Measurements from ENCODE around the gene ABCB11.

The ABCB11 gene

DNA sequence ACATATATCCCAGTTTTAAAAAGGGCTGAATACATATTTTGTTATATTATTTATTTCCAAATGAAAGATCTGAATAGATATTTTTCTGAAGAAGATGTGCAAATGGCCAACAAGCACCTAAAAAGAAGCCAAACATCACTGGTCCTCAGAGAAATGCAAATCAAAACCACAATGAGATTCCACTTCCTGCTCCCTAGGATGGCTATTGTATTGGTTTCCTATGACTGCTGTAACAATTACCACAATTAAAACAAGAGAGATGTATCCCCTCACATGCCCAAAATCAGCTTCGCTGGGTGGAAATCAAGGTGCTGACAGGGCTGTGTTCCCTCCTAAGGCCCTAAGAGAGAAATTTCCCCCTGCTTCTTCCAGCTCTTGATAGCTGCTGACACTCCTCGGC is 23.2 kb downstream of the ABCB11 start:
- no peak for DNase-seq (ENCODE audit: low read depth)

DNA sequence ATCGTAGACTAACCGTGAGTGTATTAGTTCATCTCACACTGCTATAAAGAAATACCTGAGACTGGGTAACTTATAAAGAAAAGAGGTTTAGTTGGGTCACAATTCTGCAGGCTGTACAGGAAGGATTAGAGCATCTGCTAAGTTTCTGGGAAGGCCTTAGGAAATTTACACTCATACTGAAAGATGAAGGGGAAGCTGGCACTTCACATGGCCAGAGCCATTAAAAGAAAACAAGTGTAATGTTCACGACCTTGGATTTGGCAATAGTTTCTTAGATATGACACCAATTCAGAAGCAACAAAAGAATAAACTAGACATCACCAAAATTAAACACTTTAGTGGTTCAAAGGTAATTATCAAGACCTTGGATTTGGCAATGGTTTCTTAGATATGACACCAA is 23.8 kb downstream of the ABCB11 start:
- no peak for DNase-seq (ENCODE audit: low read depth)

- DNase-seq (ENCODE audit: low read depth): no peak
Measured at GRCh38 chr2:169006665-169007064, 24.5 kb downstream of the ABCB11 start.

- DNase-seq (ENCODE audit: low read depth): no peak
Measured at GRCh38 chr2:169005994-169006393, 25.1 kb downstream of the ABCB11 start.

- DNase-seq (ENCODE audit: low read depth): no peak
Measured at GRCh38 chr2:169005080-169005598, 26.0 kb downstream of the ABCB11 start.

- DNase-seq (ENCODE audit: low read depth): no peak
Measured at GRCh38 chr2:169002161-169002738, 28.9 kb downstream of the ABCB11 start.

GRCh38 chr2:169001116-169001815 is 29.9 kb downstream of the ABCB11 start:
- DNase-seq (ENCODE audit: low read depth): peak; percentile 81

DNA sequence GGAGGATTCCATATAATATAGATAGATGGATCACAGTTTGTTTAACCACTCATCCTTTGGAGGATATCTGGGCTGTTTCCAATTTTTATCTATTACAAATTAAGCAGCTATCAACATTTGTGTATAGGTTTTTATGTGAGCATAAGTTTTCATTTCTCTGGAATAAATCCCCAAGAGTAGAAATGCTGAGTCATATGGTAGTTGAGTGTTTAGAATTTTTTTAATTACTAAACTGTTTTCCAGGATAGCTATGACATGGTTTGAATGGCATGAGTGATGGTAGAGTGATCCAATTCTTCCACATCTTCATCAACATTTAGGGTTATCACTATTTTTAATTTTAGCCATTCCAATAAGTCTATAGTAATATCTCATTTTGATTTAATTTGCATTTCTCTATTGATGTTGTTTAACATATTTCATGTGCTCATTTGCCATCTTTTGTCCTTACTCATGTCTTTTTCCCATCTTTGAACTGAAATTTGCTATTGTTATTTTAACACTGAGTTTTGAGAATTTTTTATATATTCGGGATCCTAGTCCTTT is 31.4 kb downstream of the ABCB11 start:
- DNase-seq (ENCODE audit: low read depth): peak; percentile 53

- no peak for DNase-seq (ENCODE audit: low read depth)
Measured at GRCh38 chr2:168998609-168999211, 32.4 kb downstream of the ABCB11 start.

- peak; percentile 69 for DNase-seq (ENCODE audit: low read depth)
Measured at GRCh38 chr2:168997794-168998193, 33.3 kb downstream of the ABCB11 start.

DNA sequence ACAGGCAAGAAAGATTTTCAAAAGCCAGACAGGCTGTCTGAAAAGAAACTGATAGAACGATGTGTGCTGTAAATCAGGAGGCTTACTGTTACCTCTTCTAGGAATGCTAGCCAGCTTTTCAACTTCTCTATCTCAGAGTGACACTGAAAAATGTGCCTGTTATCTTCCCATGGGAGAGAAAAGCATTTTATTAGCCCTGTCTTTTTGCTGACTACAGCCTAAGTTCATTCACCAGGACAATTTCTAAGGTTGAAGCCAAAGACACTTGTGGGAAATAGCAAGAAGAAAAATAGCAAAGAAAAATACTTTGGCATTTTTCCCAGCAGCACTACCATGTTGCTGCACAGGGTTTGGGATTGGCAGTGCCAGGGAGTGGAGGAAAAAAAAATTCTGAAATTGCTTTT is 34.0 kb downstream of the ABCB11 start:
- DNase-seq (ENCODE audit: low read depth): peak; percentile 28

DNA sequence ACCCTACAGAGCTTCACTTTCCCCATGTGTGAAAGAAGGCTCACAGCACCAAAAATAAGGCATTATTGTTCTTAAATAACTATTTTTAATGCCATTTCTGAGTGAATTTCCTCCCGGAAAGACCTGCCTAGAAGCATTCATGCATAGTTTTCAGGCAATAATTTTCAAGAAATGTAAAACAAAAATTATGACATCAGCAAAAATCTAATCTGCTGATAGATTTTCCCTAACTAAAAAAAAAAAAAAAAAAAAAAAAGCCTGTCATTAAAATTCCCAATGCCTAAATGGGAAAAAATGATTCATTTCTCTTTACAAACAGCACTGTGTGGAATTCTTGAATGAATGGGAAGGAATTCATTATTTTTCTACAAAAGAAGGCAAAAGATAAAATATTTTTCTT is 35.4 kb downstream of the ABCB11 start:
- no peak for DNase-seq (ENCODE audit: low read depth)

DNA sequence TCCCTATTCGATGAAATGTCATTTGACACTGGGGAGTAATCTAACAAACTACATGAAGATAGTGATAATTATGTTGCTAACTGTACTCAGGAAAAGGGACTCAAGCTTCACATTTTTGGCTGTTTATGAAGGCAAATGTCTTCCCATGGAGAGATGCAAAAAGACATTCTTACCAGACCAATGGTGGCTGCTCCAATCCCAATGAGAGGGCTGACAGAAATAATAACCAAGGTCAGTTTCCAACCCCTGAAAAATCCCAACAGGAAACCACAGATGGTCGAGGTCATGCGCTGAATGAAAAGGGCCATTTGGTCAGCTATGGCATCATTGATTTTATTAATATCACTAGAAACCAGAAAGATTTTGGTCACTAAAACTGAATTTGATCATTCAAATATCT is 37.6 kb downstream of the ABCB11 start:
- DNase-seq (ENCODE audit: low read depth): no peak

DNA sequence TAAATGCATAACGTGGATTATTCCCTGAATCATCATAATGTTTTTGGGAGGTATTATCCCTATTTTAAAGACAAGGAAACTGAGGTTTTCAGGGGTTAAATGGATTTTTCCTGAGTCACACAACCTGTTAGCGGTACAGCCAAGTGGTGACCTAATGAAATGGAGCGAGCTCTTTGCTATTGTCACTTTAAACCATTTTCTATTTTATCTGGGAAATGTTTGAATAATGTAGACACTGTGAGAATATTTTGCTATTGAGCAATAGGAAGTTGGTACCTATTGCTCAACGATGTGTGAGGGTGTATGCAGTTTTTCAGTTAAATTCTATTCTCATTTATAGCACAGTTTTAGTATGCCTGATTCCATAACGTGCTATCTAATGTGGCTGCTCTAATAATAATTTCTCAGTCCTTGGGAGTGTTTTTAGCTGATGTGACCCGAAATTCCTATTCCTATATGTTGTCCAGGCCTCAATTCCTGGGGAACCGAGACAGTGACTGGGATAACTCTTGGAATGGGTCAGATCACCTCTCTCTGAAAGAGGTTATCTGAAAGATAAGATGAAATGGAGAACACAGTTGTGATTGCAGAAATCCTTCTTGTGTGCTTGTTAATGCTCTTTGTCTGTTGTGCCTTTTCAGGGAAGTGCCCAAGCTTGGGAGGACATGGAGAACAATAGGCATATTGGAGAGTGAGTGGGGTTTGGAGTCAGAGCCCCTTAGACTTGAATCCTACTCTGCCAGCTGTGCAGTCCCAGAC is 38.4 kb downstream of the ABCB11 start:
- DNase-seq (ENCODE audit: low read depth): peak; percentile 56

DNA sequence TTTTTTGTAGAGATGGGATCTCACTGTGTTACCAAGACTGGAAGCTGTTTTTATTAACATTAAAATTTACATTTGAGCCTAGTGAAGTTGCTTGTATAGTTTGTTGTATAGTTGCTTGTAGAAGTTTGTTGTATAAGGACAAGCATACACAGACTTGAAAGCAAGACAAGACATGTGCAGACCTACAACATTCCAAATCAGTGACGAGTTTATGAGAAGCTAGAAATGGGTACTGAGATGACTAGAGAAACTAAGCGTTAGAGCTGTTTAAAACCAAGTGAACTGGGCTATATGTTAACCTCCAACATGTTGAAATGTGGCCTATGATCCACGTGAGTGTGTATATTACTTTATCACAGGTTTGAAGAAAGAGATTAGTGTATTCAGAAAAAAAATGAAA is 39.1 kb downstream of the ABCB11 start:
- DNase-seq (ENCODE audit: low read depth): peak; percentile 46

DNA sequence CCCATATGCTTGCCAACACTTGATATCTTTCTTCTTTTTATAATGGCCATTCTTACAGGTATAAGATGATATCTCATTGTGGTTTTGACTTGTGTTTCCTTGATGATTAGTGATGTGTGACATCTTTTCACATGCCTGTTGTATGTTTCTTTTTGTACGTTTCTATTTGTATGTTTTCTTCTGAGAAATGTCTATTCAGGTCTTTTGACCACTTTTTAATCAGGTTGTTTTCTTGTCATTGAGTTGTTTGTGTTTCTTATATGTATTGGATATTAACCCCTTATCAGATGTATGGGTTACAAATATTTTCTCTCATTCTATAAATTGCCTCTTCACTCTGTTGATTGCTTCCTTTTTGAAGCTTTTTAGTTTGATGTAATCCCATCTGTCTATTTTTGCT is 42.4 kb downstream of the ABCB11 start:
- DNase-seq (ENCODE audit: low read depth): no peak

DNA sequence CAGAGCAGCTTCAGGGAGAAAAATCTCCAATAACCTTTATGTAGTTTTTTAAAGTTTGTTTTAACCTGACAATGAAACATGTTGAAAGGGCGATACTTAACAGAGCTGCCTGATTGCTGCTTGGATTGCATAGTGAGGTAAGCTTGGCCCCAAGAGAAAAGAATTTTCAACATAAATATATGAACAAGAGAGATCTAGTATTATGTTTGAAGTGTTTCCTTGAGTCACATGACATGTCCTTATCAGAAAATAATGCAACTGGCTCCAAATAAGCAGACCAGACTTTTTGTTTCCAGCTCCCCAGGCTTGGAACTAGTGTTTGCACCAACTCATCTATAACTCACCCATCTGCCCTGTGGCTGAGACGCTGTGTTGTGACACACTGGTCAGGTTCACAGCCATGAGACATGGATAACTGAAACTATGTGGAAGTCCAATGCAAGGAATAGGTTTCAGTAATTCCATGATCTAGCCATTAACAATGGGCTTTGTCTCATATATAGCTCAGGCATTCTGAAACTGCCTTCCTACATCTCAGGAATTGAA is 44.7 kb downstream of the ABCB11 start:
- DNase-seq (ENCODE audit: low read depth): no peak

DNA sequence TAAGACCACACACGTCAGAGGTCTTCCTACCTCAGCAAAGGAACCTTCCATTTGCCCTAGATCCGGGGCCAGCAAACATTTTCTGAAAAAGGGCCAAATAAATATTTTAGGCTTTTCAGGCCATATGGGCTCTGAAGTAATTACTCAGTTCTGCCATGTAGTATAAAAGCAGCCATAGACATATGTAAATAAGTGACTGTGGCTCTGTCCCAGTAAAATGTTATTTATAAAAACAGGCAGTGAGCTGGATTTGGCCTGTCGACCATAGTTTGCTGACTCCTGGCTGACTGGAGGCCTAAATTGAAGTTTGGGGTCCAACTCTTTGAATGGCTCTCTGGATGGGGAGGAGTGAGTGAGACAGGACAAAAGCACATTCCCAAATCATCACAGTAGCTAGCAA is 49.5 kb downstream of the ABCB11 start:
- DNase-seq (ENCODE audit: low read depth): no peak

DNA sequence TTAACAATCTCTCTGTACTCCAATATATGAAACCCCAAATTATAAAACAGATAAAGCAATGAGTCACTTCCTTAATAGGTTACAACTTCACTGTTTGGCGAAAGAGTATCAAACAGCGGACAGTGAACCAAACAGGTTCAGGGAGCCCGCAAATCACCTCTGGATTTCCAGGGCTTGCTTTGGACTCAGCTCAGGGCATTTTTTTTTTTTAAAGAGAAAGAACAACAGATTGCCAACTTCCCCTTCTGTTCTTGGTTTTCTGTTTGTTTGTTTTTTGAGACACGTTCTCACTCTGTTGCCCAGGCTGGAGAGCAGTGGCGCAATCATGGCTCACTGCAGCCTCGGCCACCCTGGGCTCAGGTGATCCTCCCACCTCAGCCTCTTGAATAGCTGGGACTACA is 52.7 kb downstream of the ABCB11 start:
- no peak for DNase-seq (ENCODE audit: low read depth)

DNA sequence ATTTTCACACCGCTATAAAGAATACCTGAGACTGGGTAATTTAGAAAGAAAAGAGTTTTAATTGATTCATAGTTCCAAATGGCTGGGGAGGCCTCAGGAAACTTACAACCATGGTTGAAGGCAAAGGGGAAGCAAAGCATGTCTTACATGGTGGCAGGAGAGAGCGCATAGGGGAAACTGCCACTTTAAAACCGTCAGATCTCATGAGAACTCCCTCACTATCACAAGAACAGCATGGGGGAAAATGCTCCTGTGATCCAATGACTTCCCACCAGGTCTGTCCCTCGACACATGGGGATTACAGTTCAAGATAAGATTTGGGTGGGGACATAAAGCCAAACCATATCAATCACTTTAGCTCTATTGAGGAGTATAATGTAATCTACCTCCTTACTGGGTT is 53.5 kb downstream of the ABCB11 start:
- DNase-seq (ENCODE audit: low read depth): no peak

DNA sequence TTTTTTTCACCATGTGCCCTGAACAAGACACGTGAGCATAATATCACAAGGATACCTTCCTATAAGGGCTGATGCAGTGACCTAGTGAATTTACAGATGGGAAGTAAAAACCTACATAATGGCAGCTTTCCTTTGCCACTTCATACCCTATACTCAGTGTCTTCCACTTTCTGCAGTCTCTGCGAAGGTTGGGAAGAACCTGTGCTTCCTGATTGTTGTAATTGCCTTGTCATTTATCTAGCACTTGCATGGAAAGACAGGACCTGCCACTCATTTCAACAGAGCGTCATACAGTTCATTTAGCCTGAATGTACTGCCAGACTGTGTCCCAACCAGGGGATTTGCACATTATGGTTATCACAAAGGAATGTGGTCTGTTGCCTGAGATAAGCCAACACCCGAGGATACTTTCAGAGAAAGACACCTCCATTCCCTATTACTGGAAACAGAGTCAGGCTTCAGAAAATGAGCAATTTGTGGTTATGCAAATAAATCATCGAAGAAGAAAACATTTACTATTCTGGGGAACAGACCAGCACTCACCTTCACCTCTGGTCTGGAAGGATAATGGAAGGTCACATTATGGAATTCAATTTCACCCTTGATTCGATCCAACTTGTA is 55.0 kb downstream of the ABCB11 start:
- DNase-seq (ENCODE audit: low read depth): no peak

- no peak for DNase-seq (ENCODE audit: low read depth)
Measured at GRCh38 chr2:168974428-168974827, 56.7 kb downstream of the ABCB11 start.
